DMS153 (cell line): ENCODE data around the gene KISS1R.

Experiments used
- DNase-seq: peaks from one replicate; lab custom pipeline; 2025; lab: John Stamatoyannopoulos, UW

The KISS1R gene

DNA sequence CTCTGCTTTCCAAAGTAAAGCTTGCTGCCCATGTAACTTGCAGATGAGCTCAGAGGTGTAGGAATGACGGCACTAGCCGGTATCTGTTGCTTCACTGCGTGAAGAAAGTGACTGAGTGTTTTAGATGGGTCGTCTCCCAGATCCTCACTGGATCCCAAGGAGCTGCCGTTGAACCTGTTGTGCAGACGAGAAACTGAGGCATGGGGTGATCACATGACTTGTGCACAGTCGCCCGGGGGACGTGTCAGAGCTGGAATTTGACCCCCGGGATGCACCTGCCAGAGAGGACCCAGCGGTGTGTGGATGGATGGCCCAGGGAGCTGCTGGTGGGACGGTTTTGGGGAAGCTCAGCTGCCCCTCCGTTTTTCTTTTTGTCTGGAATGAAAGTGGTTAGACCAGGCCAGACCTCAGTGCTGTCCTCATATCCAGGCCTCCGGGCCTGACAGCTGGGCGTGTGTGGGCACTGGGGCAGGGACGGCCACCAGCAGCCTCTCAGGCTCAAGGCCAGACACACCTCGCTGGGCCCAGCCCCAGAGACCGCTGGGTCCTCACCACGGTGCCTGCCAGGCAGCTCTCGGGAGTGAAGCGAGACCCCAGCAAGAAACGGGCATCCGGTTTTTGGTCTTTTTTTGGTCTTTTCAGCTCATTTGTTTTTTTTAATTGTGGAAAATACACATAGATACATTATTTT is 21.2 kb downstream of the KISS1R start:
- DNase-seq: no peak

DNA sequence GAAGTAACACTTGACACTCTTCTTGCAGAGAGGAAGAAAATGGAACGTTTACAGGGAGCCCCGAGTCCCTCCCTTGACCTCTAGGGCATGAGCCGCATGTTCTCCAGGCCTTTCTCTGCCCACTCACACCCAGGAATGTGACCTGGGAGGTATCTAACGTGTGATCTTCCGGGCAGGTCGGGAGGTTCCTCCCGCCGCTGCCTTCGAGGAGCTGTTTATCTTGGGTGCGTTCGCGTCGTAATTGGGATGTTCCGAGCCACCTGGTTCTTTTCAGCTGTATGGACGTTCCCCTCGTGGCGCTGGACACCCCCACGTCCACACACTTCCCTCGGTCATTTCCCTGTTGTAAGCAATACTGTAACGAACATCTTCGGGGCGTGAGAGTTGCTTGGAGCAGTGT is 22.3 kb downstream of the KISS1R start:
- DNase-seq: no peak

DNA sequence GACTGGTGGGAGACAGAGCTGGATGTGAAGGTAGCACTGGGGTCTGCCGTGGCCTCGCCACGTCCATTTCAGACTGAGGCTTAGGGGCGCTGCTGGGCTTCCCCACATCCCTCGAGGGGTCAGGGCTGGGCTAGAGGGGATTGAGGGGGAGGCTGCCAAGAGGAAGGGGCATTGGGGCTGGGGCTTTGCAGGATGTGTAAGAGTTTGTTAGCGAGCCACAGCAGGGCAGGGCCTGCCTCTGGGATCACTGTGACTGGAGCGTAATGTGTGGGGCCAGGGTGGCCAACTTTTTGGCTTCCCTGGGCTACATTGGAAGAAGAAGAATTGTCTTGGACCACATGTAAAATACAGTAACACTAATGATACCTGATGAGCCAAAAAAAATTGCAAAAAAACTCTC is 22.8 kb downstream of the KISS1R start:
- DNase-seq: no peak

DNA sequence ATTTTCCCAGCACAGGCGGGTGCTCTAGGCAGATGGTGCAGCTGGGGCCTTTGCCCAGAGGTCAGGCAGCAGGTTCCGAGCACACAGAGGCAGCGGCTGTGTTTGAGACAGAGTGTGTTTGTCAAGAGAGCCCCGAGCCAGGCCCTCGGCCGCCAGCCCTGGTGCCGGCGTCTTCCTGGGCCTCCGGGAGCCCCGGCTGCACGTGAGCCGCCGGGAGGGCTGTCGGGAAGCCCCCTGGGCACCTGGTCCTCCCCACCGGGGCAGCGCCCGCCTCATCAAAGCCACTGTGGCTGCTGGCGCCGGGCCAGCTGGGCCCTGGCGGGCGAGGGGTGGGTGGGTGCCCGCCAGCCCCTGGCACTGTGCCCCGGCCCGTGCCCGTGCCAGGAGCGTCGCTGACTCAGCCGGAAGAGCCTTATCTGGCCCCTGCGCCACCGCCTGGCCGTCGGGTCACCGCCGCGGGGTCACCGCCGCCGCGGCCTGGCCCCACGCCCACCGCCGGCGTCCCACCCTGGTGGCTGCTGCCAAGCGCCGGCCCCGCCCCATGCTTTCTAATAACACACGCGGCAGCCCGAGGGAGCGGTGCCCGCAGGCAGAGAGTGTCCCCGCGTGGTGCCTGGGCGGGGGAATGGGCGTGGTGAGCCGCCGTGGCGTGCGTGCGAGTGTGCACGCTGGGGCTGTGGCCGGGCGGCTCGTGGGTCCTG is 23.6 kb downstream of the KISS1R start:
- DNase-seq: no peak

DNA sequence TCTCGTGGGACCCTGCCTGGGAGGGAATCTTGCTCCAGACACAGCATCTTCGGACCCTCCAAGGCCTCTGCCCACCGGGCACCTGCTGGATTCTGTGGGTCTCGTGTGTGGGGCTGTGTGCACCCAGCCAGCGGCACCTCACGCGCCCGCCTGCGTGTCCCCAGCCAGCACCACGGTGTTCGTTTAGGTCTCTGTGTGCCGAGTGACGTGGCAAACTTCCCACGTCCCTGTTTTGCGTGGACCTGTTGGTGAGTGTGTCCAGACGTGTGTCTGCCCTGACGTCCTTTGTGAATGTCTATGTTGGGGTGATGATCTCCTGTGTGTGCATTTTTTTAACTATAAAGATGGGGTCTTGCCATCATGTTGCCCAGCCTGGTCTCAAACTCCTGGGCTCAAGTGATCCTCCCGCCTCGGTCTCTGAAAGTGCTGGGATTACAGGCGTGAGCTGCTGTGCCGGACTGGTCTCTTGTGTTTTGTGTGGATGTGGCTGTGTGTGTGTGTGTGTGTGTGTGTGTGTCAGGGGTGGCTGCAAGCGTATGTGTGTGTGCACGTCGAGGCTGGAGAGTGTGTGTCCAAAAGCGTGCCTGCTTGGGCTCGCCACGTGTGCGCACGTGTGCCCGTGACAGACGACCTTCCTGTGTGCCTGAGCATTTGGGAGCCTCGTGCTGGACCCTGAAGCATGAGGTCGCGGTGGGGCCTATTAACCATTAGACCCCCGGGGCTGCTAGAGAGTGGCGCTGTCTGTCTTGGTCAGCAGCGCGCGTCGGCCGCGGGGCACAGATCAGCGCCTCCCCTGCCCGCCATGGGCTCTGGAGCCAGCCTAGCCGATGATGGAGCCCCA is 24.4 kb downstream of the KISS1R start:
- DNase-seq: no peak

DNA sequence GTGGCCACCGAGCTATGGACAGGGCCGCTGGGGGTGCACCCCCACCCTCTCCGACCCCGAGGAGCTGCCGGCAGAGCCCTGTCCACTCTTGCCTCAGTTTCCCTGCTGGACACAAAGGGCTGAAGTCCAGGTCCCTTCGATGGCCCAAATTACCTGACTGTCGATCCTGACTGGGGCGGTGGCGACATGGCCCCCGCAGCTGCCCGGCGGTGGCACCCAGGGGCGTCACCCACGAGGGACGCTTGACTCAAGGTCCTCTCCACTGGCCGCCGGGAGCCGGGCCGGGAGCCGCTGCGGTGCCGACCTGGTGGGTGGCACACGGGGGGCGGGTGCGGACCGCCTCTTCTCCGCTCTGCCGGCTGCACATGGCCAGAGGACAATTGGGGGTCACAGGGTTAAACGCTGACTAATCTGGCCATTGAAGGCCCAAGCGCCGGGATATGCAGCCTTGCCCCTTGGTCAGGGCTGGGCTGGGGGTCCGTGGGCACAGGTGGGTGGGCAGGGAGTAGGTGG is 25.1 kb downstream of the KISS1R start:
- DNase-seq: no peak

DNA sequence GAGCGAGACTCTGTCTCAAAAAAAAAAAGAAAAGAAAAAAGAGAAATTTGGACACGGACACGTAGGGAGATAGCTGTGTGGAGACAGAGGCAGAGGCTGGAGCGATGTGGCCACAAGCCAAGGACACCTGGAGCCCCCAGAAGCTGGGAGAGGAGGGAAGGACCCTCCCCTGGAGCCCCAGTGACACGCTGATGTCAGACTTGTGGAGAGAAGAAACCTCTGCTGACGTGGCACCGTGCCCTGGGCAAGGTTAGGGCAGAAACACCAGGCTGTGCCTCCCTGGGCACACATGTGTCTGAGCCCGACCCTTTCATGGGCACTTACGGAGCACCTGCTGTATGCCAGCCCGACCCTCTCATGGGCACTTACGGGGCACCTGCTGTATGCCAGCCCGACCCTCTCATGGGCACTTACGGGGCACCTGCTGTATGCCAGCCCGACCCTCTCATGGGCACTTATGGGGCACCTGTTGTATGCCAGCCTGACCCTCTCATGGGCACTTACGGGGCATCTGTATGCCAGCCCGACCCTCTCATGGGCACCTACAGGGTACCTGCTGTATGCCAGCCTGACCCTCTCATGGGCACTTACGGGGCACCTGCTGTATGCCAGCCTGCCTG is 26.5 kb downstream of the KISS1R start:
- no peak for DNase-seq

DNA sequence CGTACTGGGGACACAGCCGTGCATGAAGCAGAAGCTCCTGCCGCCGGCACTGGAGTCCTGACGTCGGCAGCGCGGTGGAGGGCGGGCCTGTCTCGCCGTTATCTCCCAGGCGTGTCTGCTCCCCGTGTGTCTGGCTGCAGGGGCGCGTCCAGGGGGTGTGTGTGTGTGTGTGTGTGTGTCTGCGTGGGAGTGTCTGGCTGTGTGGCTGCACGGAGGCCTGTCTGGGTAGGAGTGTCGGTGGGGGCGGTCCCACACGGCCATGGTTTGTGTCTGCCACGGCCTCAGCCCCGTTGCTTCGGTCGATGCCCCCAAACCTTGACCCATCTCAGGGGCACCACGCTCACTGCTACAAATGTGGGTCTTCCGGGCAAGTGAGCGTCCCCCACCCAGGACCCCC is 27.0 kb downstream of the KISS1R start:
- DNase-seq: no peak

DNA sequence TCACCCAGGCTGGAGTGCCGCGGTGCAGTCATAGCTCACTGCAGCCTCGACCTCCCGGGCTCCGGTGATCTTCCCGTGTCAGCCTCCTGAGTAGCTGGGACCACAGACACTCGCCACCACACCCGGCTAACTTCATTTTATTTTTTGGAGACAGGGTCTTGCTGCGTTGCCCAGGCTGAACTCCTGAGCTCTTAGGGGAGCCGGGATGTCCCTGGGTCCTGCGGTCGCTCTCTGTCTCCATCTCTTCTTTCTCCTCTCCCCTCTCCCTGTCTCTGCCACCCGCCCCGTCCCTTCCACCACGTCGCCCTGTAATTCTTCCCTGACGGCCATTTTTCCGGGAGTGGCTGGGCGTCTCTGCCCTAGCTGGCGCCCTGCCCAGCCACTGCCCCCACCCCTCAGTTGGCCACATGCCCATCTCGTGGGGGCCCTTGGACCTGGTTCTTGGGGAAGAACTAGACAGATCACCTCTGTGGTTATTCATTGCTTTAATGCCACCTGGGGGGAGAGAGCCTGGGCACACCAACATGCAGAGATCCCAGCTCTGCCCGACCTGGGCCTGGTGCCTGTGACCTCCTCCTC is 27.6 kb downstream of the KISS1R start:
- DNase-seq: no peak

DNA sequence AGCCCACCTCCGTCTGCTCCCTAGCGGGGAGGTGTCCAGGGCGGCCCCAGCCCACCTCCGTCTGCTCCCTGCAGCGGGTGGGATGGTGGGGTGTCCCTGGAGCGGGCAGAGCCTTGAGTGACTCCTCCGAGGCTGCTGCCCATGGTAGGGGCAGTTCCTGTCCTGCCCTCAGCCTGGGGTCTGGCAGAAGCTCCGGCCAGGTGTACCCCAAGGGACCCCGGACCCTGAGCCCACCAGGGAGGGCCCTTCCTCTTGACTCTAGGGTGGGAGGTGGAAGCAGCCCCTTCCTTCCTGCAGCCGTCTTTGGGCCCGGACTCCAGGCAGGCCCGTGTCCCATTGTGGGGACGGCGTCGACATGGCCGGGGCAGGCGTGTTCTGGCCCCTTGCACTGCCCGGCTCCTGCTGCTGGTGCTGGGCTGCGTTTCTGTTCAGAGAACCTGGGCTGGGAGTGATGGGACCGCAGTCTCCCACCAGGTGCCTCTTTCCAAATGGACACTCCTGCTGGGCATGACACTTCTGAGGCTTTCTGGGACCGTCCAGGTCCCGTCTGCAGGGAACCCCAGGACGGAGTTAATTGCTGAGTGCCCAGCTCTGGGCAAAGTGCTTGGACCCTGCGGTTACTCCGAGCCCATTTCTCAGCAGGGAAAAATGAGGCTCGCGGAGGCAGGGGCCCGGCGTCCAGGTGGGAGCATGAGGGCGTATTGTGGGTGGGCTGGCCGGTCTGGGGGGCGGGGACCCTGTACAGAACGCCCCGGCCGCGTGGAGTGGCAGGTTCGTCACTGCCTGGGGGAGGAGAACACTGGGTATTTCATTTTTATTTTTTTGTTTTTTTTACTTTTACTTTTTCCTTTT is 28.5 kb downstream of the KISS1R start:
- DNase-seq: no peak

DNA sequence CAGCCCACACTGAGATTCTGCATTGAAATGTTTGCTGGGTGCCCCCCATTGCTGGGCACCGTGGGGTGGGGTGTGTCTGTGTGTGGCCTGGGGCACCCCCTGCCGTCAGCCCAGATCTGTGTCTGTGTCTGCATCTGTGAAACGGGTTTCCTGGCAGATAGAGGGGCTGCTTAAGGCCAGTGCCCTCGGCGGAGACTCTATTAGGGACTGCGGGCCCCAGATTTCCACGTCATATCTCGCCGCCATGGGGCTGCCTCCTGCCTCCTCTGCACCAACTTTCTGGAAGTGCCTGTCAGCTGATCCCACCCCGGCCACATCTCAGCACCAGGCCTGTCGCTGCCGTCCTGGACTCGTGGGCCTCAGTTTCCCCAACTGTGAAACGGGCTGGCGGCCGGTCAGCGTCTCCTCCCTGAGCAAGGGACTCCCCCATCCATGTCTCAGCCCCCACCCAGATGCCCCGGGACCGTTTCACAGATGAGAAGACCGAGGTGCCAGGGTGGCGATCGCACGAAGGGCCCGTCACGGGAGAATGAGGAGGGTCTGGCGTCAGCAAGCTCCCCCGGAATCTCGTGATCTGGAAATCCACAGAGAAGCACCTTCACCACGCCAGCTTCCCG is 30.1 kb downstream of the KISS1R start:
- DNase-seq: no peak

DNA sequence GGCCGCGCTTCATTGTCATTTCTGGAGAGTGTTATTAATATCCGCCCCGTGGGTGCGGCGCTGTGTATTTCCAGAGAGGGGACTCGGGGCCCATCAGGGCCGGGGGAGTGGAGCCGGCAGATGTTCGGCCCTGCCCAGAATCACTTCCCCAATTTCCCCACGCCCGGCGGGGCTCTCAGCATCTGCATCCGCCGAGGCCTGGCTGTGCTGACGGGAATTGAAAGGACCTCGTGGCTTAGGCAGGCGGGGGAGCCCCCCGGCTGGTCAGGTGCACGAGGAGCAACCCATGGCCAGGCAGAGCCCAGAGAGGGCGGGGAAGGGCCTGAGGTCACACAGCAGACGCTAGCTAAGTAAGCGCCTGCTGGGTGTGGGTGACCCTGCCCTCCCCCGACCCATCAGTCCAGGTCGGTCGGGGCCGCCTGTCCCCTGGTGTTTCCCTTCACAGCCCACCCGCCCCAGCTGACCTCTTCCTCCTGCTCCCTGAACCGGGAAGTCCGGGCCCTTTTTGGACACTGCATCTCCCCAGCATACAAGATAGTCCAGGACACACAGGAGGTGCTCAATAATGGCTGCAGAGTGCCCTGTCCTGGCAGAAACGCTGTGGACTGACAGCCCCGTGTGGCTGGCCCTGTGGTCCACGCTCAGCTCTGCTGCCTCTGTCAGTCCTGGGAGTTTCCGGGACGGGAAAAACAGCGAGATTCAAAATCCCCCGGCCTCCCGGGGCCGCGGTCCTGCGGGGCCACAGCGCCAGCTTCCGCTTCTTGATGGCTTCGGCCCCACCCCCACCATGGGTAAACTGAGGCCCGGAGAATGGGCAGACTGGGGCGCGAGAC is 30.8 kb downstream of the KISS1R start:
- no peak for DNase-seq

DNA sequence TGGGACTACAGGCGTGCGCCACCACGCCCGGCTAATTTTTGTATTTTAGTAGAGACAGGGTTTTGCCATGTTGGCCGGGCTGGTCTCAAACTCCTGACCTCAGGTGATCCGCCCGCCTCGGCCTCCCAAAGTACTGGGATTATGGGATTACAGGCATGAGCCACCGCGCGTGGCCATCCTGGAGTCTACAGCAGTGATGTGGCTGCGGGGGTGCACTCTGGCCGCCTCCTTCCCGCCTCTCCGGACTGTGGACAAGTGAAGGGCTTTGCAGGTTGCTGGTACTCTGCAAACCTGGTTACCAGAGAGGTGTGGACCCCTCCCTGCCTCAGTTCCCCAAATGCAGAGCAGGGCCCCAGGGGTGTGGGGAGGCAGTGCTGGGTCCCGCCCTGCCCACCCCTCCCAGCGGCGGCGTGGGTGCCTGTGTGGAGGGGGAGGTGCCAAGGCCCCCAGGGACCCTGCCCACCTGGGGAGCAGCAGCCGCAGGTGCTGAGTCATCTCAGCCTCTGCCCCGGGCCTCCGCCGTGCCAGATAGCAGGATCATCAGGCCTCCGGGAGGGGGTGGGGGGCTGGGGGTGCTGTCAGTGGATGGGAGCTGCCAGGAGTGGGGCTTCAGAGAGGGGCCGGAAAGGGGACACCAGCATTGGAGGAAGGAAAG is 31.8 kb downstream of the KISS1R start:
- DNase-seq: no peak

DNA sequence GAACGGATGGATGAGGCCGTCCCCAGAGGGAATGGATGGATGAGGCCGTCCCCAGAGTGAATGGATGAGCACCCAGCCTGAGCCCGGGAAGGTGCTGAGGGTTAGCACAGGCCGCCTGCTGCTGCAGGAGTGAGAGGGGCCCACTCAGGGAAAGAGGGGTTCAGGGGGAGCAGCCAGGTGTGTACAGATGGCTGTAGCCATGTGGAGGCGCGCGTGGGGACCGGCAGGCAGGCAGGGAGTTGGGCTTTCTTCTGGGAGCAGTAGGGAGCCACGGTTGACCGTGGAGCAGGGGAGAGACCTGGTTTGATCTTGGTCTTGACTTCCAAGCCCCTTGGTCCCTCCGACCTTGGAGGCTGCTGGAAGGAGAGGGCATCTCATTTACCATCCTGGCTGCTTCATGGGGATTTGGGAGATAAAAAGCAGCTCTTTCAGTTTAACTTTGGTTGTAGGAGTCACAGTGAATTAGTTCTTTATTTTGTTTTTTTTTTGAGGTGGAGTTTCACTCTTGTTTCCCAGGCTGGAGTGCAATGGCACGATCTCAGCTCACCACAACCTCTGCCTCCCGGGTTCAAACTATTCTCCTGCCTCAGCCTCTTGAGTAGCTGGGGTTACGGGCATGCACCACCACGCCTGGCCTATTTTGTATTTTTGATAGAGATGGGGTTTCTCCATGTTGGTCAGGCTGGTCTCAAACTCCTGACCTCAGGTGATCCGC is 33.4 kb downstream of the KISS1R start:
- no peak for DNase-seq

DNA sequence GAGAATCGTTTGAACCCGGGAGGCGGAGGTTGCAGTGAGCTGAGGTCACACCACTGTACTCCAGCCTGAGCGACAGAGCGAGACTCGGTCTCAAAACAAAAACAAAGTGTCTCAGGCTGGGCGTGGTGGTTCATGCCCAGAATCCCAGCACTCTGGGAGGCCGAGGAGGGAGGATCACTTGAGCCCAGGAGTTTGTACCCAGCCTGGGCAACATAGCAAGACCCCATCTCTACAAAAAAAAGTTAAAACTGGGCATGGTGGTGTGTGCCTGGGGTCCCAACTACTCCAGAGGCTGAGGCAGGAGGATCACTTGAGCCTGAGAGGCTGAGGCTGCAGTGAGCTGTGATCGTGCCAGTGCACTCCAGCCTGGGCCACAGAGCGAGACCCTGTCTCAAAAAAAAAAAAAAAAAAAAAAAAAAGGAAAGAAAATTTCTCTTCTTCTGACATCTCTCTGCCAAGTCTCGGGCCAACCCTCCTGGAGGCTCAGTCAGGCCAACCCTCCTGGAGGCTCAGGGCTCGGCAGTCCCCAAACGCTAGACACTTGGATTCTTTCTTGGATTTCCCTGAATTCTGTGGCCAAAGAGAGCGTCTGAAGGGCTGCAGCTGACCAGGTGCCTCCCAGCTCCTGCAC is 35.0 kb downstream of the KISS1R start:
- no peak for DNase-seq

DNA sequence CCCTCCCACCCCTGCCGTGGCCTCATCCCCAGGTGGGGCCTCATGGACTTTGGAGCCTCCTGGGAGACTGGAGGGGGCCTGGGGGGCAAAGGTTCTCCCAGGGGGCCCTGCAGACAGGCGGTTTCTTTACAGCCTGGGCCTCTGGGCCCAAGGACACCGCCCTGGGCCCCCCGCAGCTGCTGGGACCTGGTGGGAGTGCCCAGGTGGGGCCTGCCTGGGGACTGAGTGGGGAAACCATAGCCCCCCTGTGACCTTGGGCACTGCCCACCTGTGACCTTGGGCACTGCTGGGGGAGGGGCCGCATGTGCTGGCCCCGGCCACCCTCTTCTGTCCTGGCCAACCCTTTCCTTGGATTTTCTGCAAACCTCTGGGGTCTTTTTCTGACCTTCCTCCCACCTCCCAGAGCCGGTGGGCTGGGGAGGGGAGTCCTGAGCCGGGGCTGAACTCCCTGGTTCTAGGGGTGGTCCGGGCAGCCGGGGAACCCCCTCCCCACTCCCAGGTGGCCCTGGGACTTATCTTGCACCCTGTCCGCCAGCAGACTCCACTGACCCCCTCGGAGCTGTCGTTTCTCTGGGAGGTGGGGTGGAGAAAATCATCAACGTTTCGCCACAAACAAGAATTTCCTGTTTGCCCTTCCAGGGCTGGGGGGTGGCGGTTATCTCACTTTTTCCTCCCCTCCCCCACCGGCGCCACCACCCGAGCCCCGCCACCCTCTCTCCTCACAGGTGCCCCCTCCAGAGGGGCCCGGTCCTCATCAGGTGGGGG is 35.7 kb downstream of the KISS1R start:
- DNase-seq: no peak
